RWPE1 (cell line): ENCODE data around the gene ATAD3C.
"Not testable (repeated sequence)": the region's sequence is repeated elsewhere in the genome, so short reads cannot be mapped to it uniquely, and the experiment has no call there.

Experiments used
- CTCF ChIA-PET: fragments of 350-600 bp; sonication (Branson Sonifier 250); formaldehyde crosslinking; extraction: SDS; loops from one replicate; lab custom pipeline; 2021; lab: Yijun Ruan, JAX
- POLR2A ChIA-PET: fragments of 400-600 bp; formaldehyde crosslinking; extraction: SDS; loops from one replicate; lab custom pipeline; 2020; ENCODE audit warnings: antibody characterized with exemption; ENCODE audit not compliant: low non-redundant PET; lab: Yijun Ruan, JAX
- DNase-seq: peaks from one replicate; pipeline ENCODE4 v3.0.0; 2012; ENCODE audit warnings: low spot score
- H3K27ac ChIP-seq: fragments of 450-650 bp; 2 replicates; pipeline ENCODE4 v1.5.1; 2017
- CTCF ChIP-seq: fragments of 450-650 bp; conservative IDR thresholded peaks from 2 replicates; pipeline ENCODE4 v1.5.1; 2017; ENCODE audit warnings: low read depth, mild to moderate bottlenecking

The ATAD3C gene

GRCh38 chr1:1428174-1428573 is 21.3 kb upstream of the ATAD3C start:
- no peak for DNase-seq
- H3K27ac ChIP-seq = no peak overlapping the region
- TF ChIP-seq CTCF = no peak
- CTCF ChIA-PET = no interaction called here
- POLR2A ChIA-PET = no interaction called here

GRCh38 chr1:1428967-1429366 is 20.5 kb upstream of the ATAD3C start:
- not testable (repeated sequence) for DNase-seq, H3K27ac ChIP-seq
- ChIA-PET CTCF (interaction anchor here (0.6 kb wide), 1 partner anchor 76 kb away, joined by 5 read pairs; no protein-coding TSS in a partner anchor), POLR2A (interaction anchor here (0.7 kb wide), 1 partner anchor 23 kb away, joined by 5 read pairs; no protein-coding TSS in a partner anchor)

GRCh38 chr1:1429671-1430073 is 19.8 kb upstream of the ATAD3C start:
- CTCF ChIA-PET = no interaction called here
- POLR2A ChIA-PET = interaction anchor here (0.7 kb wide), 1 partner anchor 24 kb away, joined by 5 read pairs; no protein-coding TSS in a partner anchor
- TF ChIP-seq CTCF = no peak
- H3K27ac ChIP-seq = peak overlapping the region; percentile 41; the same call in 1 of the 2 replicates
- no peak for DNase-seq

GRCh38 chr1:1430114-1430982 is 19.1 kb upstream of the ATAD3C start:
- no peak for TF ChIP-seq CTCF
- peak overlapping the region; percentile 41 for H3K27ac ChIP-seq
- ChIA-PET CTCF (interaction anchor here (1.1 kb wide), 1 partner anchor 10 kb away, joined by 3 read pairs; no protein-coding TSS in a partner anchor), POLR2A (interaction anchor here (0.6 kb wide), 1 partner anchor 17 kb away, joined by 8 read pairs; no protein-coding TSS in a partner anchor)
- DNase-seq = no peak

GRCh38 chr1:1430992-1431844 is 18.3 kb upstream of the ATAD3C start:
- CTCF ChIA-PET = interaction anchor here (1.1 kb wide), 1 partner anchor 10 kb away, joined by 3 read pairs; no protein-coding TSS in a partner anchor
- peak overlapping the region; percentile 57 for H3K27ac ChIP-seq
- POLR2A ChIA-PET = interaction anchor here (0.6 kb wide), 1 partner anchor 16 kb away, joined by 8 read pairs; no protein-coding TSS in a partner anchor
- DNase-seq = no peak
- no peak for TF ChIP-seq CTCF

- POLR2A ChIA-PET = no interaction called here
- CTCF ChIA-PET = no interaction called here
- no peak for TF ChIP-seq CTCF
- peak overlapping the region; percentile 57 for H3K27ac ChIP-seq
- DNase-seq = no peak
These were observed 17.6 kb upstream of the ATAD3C start for GRCh38 chr1:1431845-1432273.
